Measurements from ENCODE around the gene ASB2.

The ASB2 gene

DNA sequence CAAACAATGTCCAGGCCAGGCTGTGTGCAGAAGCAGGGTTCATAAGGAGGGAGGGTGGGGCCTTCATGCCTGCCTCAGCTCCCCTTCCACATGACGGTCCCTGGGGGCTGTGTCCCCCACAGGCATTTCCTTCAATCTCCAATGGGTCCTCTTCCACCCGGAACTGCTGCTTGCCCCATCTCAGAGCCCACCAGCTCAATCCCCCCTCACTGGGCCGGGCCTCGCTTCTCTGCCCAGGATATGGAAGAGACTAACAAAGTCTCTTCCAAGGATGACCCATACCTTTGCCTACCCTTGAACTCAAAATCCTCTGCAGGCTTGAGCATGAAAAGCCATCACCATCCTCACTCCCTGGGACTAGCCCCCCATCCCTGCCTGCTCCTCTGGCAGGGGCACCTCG, 77.6 kb downstream of the ASB2 start:
- Histone ChIP-seq H3K9me3 (ENCODE audit: control insufficient read depth, insufficient read depth, low read depth, low read length) (no peaks in the 10 kb centered on the region), H3K36me3 (ENCODE audit: control insufficient read depth in 2 of 2, insufficient read depth in 1 of 2, low read length in 2 of 2) (no peaks in the 10 kb centered on the region), H3K4me3 (ENCODE audit: low read depth, low read length) (no peak overlapping the region), H3K4me1 (ENCODE audit: control insufficient read depth, insufficient read depth, low read length) (no peaks in the 10 kb centered on the region), H3K27ac (ENCODE audit: extremely low read depth, low read depth, low read length) (no peak overlapping the region)
- ChIA-PET POLR2A (no interaction called here), CTCF (interaction anchor here (0.6 to 5.7 kb wide), 2 partner anchors 9 to 244 kb away, joined by 3 to 26 read pairs; no protein-coding TSS in a partner anchor)
- TF ChIP-seq ZFHX2 (tag by site-specific recombination; conservative IDR thresholded peaks at IDR 0.05) (no peak), ZBTB10 (tag by site-specific recombination; IDR thresholded peaks at IDR 0.05) (no peak), ZNF48 (tag by site-specific recombination; IDR thresholded peaks at IDR 0.05) (no peak), KLF9 (tag by site-specific recombination; IDR thresholded peaks at IDR 0.05; ENCODE audit: low read depth) (no peak), ZNF792 (tag by site-specific recombination; IDR thresholded peaks at IDR 0.05) (no peak)
- TF ChIP-seq, protein P1, sequence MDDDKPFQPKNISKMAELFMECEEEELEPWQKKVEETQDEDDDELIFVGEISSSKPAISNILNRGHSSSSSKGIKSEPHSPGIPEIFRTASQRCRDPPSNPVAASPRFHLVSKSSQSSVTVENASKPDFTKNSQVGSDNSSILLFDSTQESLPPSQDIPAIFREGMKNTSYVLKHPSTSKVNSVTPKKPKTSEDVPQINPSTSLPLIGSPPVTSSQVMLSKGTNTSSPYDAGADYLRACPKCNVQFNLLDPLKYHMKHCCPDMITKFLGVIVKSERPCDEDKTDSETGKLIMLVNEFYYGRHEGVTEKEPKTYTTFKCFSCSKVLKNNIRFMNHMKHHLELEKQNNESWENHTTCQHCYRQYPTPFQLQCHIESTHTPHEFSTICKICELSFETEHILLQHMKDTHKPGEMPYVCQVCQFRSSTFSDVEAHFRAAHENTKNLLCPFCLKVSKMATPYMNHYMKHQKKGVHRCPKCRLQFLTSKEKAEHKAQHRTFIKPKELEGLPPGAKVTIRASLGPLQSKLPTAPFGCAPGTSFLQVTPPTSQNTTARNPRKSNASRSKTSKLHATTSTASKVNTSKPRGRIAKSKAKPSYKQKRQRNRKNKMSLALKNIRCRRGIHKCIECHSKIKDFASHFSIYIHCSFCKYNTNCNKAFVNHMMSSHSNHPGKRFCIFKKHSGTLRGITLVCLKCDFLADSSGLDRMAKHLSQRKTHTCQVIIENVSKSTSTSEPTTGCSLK (tag by site-specific recombination; IDR thresholded peaks at IDR 0.05), result no peak

DNA sequence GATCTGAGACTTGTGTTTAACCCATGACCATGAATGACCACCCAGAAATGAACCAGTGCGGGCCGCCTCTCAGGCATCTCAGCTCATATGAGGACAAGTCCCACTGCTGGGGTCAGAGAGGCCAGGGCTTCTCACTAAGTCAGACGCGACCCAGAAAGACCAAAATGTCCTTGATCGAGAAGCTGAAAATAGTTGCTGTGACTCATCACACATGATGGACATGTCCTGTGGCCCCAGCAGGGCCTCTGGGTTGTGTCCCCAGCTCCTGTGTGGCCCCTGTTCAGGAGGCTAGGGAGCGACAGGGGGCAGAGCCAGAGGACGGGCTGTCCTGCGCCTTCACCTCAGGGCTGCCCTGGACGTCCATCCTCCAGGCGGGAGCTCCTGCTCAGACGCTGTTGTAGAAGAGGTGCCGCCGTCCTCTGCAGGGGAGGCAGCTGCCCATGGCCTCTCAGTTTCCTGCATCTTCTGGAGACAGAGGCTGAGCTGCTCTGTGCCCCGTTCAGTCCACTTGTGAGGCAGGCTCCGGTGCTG, 78.2 kb downstream of the ASB2 start:
- no peak overlapping the region for H3K4me3 ChIP-seq (ENCODE audit: low read depth, low read length)
- no peaks in the 10 kb centered on the region for H3K36me3 ChIP-seq (ENCODE audit: control insufficient read depth in 2 of 2, insufficient read depth in 1 of 2, low read length in 2 of 2)
- ChIA-PET POLR2A (interaction anchor here (0.7 kb wide), 1 partner anchor 183 kb away, joined by 3 read pairs; the partner anchor contains the start of genes DDX24 and IFI27L1), CTCF (interaction anchor here (0.6 to 5.7 kb wide), 4 partner anchors 9 to 243 kb away, joined by 3 to 26 read pairs (median 4); no protein-coding TSS in a partner anchor)
- H3K9me3 ChIP-seq (ENCODE audit: control insufficient read depth, insufficient read depth, low read depth, low read length), result no peaks in the 10 kb centered on the region
- no peak overlapping the region for H3K27ac ChIP-seq (ENCODE audit: extremely low read depth, low read depth, low read length)
- H3K4me1 ChIP-seq (ENCODE audit: control insufficient read depth, insufficient read depth, low read length), result no peaks in the 10 kb centered on the region
- TF ChIP-seq ZNF747 (tag by site-specific recombination; IDR thresholded peaks at IDR 0.05), result no peak
- no peak for TF ChIP-seq ZNF513 (tag by site-specific recombination; IDR thresholded peaks at IDR 0.05)
- no peak for TF ChIP-seq ZNF37A (tag by site-specific recombination; IDR thresholded peaks at IDR 0.05)
- TF ChIP-seq, protein P2, sequence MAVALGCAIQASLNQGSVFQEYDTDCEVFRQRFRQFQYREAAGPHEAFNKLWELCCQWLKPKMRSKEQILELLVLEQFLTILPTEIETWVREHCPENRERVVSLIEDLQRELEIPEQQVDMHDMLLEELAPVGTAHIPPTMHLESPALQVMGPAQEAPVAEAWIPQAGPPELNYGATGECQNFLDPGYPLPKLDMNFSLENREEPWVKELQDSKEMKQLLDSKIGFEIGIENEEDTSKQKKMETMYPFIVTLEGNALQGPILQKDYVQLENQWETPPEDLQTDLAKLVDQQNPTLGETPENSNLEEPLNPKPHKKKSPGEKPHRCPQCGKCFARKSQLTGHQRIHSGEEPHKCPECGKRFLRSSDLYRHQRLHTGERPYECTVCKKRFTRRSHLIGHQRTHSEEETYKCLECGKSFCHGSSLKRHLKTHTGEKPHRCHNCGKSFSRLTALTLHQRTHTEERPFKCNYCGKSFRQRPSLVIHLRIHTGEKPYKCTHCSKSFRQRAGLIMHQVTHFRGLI (tag by site-specific recombination; IDR thresholded peaks at IDR 0.05), result no peak
- no peak for TF ChIP-seq ZNF518A (tag by site-specific recombination; conservative IDR thresholded peaks at IDR 0.05; ENCODE audit: low read depth)
- TF ChIP-seq ZNF239 (tag by site-specific recombination; IDR thresholded peaks at IDR 0.05), result no peak
- TF ChIP-seq ZNF585B (tag by site-specific recombination; IDR thresholded peaks at IDR 0.05), result no peak
- TF ChIP-seq ZEB2 (tag by site-specific recombination; IDR thresholded peaks at IDR 0.05), result no peak
- TF ChIP-seq, protein P3, sequence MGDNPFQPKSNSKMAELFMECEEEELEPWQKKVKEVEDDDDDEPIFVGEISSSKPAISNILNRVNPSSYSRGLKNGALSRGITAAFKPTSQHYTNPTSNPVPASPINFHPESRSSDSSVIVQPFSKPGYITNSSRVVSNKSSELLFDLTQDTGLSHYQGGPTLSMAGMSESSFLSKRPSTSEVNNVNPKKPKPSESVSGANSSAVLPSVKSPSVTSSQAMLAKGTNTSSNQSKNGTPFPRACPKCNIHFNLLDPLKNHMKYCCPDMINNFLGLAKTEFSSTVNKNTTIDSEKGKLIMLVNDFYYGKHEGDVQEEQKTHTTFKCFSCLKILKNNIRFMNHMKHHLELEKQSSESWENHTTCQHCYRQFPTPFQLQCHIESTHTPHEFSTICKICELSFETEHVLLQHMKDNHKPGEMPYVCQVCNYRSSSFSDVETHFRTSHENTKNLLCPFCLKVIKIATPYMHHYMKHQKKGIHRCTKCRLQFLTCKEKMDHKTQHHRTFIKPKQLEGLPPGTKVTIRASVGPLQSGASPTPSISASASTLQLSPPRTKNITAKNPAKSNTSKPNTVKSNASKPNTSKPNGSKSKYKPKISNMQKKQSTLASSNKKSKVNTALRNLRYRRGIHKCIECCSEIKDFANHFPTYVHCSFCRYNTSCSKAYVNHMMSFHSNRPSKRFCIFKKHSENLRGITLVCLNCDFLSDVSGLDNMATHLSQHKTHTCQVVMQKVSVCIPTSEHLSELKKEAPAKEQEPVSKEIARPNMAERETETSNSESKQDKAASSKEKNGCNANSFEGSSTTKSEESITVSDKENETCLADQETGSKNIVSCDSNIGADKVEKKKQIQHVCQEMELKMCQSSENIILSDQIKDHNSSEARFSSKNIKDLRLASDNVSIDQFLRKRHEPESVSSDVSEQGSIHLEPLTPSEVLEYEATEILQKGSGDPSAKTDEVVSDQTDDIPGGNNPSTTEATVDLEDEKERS (tag by site-specific recombination; IDR thresholded peaks at IDR 0.05), result no peak
- no peak for TF ChIP-seq SP3 (tag by site-specific recombination; IDR thresholded peaks at IDR 0.05)

Measured in HEK293 (cell line).